Measurements from ENCODE around the gene KRT16. TPM values are rescaled to one million over a fixed set of nuclear protein-coding genes. Genes with fewer than 3 reads are reported as not detected.

The KRT16 gene
- total and polyA plus RNA-seq, 2 of the 8 experiments (the other 6 are each of a cell fraction or from before 2014, with no cell fraction given), result not detected

GRCh38 chr17:41651625-41652460 is 39.3 kb upstream of the KRT16 start:
- H3K4me2 ChIP-seq (ENCODE audit: insufficient read depth in 1 of 2, low read depth in 2 of 2, low read length in 2 of 2), result no peak overlapping the region
- peak; percentile 32 for FAIRE-seq
- POLR2A ChIA-PET (ENCODE audit: partially characterized antibody), result interaction anchor here (0.7 to 4.1 kb wide), 4 partner anchors 38 to 134 kb away, joined by 3 to 23 read pairs (median 8); partner anchors contain the start of genes EIF1, JUP and KRT19

More at GRCh38 chr17:41651625-41652460, 39.3 kb upstream of the KRT16 start:
- Histone ChIP-seq H2AFZ (ENCODE audit: low read length) (no peak overlapping the region), H3K79me1 (ENCODE audit: low read depth, low read length) (no peaks in the 10 kb centered on the region), H2BK12ac (ENCODE audit: low read depth, low read length) (peak overlapping the region; percentile 82; the same call in 1 of the 2 replicates), H2BK20ac (ENCODE audit: low read length) (no peak overlapping the region; the same call in 1 of the 2 replicates), H3K79me2 (ENCODE audit: control insufficient read depth in 1 of 2, insufficient read depth in 2 of 2, low read length in 2 of 2) (no peaks in the 10 kb centered on the region), H3K27ac (ENCODE audit: low read depth, low read length) (no peak overlapping the region), H4K8ac (ENCODE audit: extremely low read depth, insufficient read depth, low read length) (no peak overlapping the region), H4K91ac (replicated peaks; ENCODE audit: insufficient read length, low read length) (no peak overlapping the region), H4K5ac (ENCODE audit: insufficient read length, low read depth, low read length) (no peak overlapping the region), H2BK120ac (replicated peaks; ENCODE audit: low read depth, low read length) (no peak overlapping the region), H3K18ac (ENCODE audit: extremely low read depth, low read length) (no peak overlapping the region), H3K9ac (replicated peaks in 1 of 4; ENCODE audit: extremely low read depth in 1 of 4, low read depth in 3 of 4, low read length in 3 of 4) (no peak overlapping the region), H2BK15ac (ENCODE audit: low read length) (peak overlapping the region; percentile 76), H3K36me3 (ENCODE audit: control insufficient read depth in 2 of 4, insufficient read depth in 4 of 4, low read length in 3 of 4) (no peaks in the 10 kb centered on the region), H3K9me3 (ENCODE audit: insufficient read depth in 2 of 2, low read depth in 1 of 2, low read length in 1 of 2) (no peaks in the 10 kb centered on the region), H2BK5ac (ENCODE audit: low read depth, low read length) (peak overlapping the region; percentile 84), H3K27me3 (replicated peaks in 1 of 4; ENCODE audit: control insufficient read depth in 3 of 4, extremely low read depth in 1 of 4, insufficient read depth in 3 of 4, low read length in 3 of 4) (no peaks in the 10 kb centered on the region; a peak in 2 of 7 replicates), H3K23ac (ENCODE audit: insufficient read length) (no peak overlapping the region), H3K23me2 (ENCODE audit: low read depth, low read length) (peaks cover 17% of the 10 kb centered on the region; the same call in 1 of the 2 replicates), H4K20me1 (replicated peaks in 1 of 2; ENCODE audit: control insufficient read depth in 1 of 2, insufficient read depth in 2 of 2, low read length in 2 of 2) (peaks cover 0 to 8% of the 10 kb centered on the region in 2 experiments), H3K56ac (replicated peaks; ENCODE audit: insufficient read length, low read depth, low read length) (peak overlapping the region; percentile 90), H2AK5ac (ENCODE audit: low read depth, low read length) (peak overlapping the region; percentile 76; the same call in 1 of the 2 replicates), H3K4ac (replicated peaks; ENCODE audit: insufficient read length, low read depth, low read length) (peak overlapping the region; percentile 83), H3K4me3 (ENCODE audit: extremely low read depth in 1 of 4, insufficient read depth in 2 of 4, low read depth in 3 of 4, low read length in 4 of 4) (no peak overlapping the region; a peak in 1 of 8 replicates), H3K4me1 (replicated peaks in 1 of 4; ENCODE audit: control insufficient read depth in 3 of 4, insufficient read depth in 4 of 4, low read length in 3 of 4) (peaks cover 0 to 24% (median 13%) of the 10 kb centered on the region in 4 experiments; a peak in 6 of 7 replicates), H3K14ac (ENCODE audit: insufficient read length) (no peak overlapping the region)
- WGBS, 2 experiments (ENCODE audit: extremely low coverage in 1 of 2, insufficient coverage in 1 of 2, insufficient read length in 1 of 2, insufficient replicate concordance in 2 of 2, low coverage in 1 of 2, low lambda C conversion rate in 2 of 2, missing lambda C conversion rate in 1 of 2), result 90% methylated on average over 13 of the region's 13 CpGs; no CpG with 5 or more reads in 1 of the 2 experiments
- CTCF ChIA-PET (ENCODE audit: partially characterized antibody), result interaction anchor here (0.7 to 20.4 kb wide), 10 partner anchors 11 to 167 kb away, joined by 3 to 492 read pairs (median 12); partner anchors contain the start of gene KRT17
- TF ChIP-seq YY1 (IDR thresholded peaks at IDR 0.05; ENCODE audit: low read depth, low read length) (no peak), SIN3A (conservative IDR thresholded peaks at IDR 0.05 in 1 of 2, IDR thresholded peaks at IDR 0.05 in 1 of 2; ENCODE audit: low read depth in 1 of 2, low read length in 2 of 2) (no peak), CTBP2 (IDR thresholded peaks at IDR 0.05; ENCODE audit: borderline replicate concordance, insufficient read depth, insufficient read length, low read length) (no peak), JUN (IDR thresholded peaks at IDR 0.05; ENCODE audit: low read depth, low read length) (no peak), MAFK (IDR thresholded peaks at IDR 0.05; ENCODE audit: low read depth, low read length) (no peak), CHD2 (IDR thresholded peaks at IDR 0.05; ENCODE audit: low read length) (no peak), TBP (IDR thresholded peaks at IDR 0.05; ENCODE audit: low read depth, low read length) (no peak), ASH2L (IDR thresholded peaks at IDR 0.05; ENCODE audit: low read length) (no peak)
- no peak for DNase-seq (ENCODE audit: low read depth in 1 of 2, low spot score in 2 of 2)

Measured in H1 (cell line).